Measurements from ENCODE around the gene TMEM61. TPM values are rescaled to one million over a fixed set of nuclear protein-coding genes. Genes with fewer than 3 reads are reported as not detected.
A peak's percentile ranks its signal among the peaks of the same experiment; 100 is the strongest.
"Not testable (repeated sequence)": the region's sequence is repeated elsewhere in the genome, so short reads cannot be mapped to it uniquely, and the experiment has no call there.

Gene TMEM61
- total RNA-seq (2014; rRNA removed) (0.95 and 3.8 TPM in 2 replicates), Bru-seq, nascent RNA (percentile 39 among the genes with signal in this experiment), BruChase-seq, experiment 1, labeled RNA remaining after a 6-hour chase (percentile 30 among the genes with signal in this experiment), BruChase-seq, experiment 2, labeled RNA remaining after a 2-hour chase (percentile 29 among the genes with signal in this experiment)
- long read RNA-seq, transcript TMEM61-201 (3 exons, 1,097 nt), result major isoform, 8 of 23 reads
- long read RNA-seq, partial matches to known transcripts, result 0 of 23 reads
- long read RNA-seq, other reads (novel, unspliced or antisense), result 15 of 23 reads

- no TSS peak for BruUV-seq (replicated peaks)
- ChIA-PET POLR2A (ENCODE audit: unreplicated experiment) (no interaction called here), CTCF (no interaction called here)
- intact Hi-C loops (cut with micrococcal nuclease), result no loop called here
- TF ChIP-seq CTCF (conservative IDR thresholded peaks at IDR 0.05; ENCODE audit: low read depth, low read length) (no peak), EZH2 (IDR thresholded peaks at IDR 0.05; ENCODE audit: low read length, unreplicated experiment) (no peak), EZH2phosphoT487 (IDR thresholded peaks at IDR 0.05; ENCODE audit: borderline replicate concordance, low read length) (no peak)
- Histone ChIP-seq H3K9ac (ENCODE audit: low read length) (peak within 1 kb of the TSS; percentile 29; the same call in 1 of the 2 replicates), H3K4me3 (ENCODE audit: low read length) (peak within 1 kb of the TSS; percentile 72), H3K9me3 (ENCODE audit: low read length) (no peaks in the 10 kb centered on the region), H2AFZ (ENCODE audit: low read length) (peak within 1 kb of the TSS; percentile 93), H3K4me1 (ENCODE audit: insufficient read depth, low read length) (peaks cover 13% of the 10 kb centered on the region), H4K20me1 (ENCODE audit: low read length) (no peaks in the 10 kb centered on the region), H3K27me3 (ENCODE audit: low read length) (no peaks in the 10 kb centered on the region), H3K27ac (ENCODE audit: low read length) (no peak within 1 kb of the TSS), H3K79me2 (ENCODE audit: low read length) (no peaks in the 10 kb centered on the region), H3K4me2 (ENCODE audit: low read length) (peak within 1 kb of the TSS; percentile 98), H3F3A (ENCODE audit: low read length, unreplicated experiment) (no peaks in the 10 kb centered on the region), H3K36me3 (ENCODE audit: low read depth, low read length) (no peaks in the 10 kb centered on the region), H3K9me2 (replicated peaks; ENCODE audit: low read length) (no peaks in the 10 kb centered on the region)
- DNase-seq (peak; percentile 50), ATAC-seq (peak; percentile 83)
These were observed at the start of gene TMEM61 for GRCh38 chr1:54980528-54981241. Gene TMEM61, plus strand, starts transcription at chr1:54980628. Its CDS starts 438 bp downstream, at chr1:54981066.

DNA sequence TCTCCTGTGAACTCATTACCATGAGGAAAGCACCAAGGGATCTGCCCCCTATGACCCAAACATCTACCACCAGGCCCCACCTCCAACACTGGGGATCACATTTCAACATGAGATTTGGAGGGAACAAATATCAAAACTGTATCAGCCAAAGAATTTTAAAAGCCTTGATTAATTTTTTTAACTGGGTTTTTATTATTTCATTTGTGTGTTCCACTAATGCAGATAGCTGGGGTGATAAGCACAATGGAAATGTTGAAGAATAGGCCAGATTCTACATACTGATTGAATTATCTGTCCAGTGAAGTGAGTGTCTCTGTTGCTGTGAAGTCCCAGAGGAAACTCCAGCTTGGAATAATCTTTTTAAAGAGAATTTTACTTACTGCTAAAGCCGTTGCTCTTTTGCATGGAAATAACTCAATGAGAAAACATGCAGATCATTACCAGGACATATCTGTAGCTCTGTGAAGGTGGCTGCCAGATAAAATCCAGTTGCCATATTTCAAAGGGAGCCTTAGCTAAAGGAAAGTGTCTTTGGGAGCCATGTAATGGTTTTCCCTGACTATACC lies 49.1 kb upstream of the TMEM61 start:
- Histone ChIP-seq H3K27ac (ENCODE audit: low read length) (no peak overlapping the region), H2AFZ (ENCODE audit: low read length) (no peak overlapping the region)

DNA sequence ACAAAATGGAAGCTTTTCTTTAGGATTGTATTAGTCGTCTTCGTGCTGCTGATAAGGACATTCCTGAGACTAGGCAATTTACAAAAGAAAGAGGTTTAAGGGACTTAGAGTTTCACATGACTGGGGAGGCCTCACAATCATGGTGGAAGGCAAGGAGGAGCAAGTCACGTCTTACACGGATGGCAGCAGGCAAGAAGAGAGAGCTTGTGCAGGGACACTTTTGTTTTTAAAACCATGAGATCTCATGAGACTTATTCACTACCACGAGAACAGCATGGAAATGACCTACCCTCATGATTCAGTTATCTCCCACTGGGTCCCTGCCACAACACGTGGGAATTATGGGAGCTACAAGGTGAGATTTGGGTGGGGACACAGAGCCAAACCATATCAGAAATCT lies 46.3 kb upstream of the TMEM61 start:
- CTCF ChIA-PET, result interaction anchor here (0.6 kb wide), 2 partner anchors 60 to 263 kb away, joined by 7 to 9 read pairs; no protein-coding TSS in a partner anchor

More for the DNA sequence above, 49.1 kb upstream of the TMEM61 start:
- no peaks in the 10 kb centered on the region for H3K27me3 ChIP-seq (ENCODE audit: low read length)
- H3K4me1 ChIP-seq (ENCODE audit: insufficient read depth, low read length), result peaks cover 14% of the 10 kb centered on the region
- H3K4me2 ChIP-seq (ENCODE audit: low read length), result no peak overlapping the region
- H3K79me2 ChIP-seq (ENCODE audit: low read length), result no peaks in the 10 kb centered on the region
- DNase-seq (no peak), ATAC-seq (no peak)
- no peaks in the 10 kb centered on the region for H3K9me3 ChIP-seq (ENCODE audit: low read length)
- ChIA-PET POLR2A (ENCODE audit: unreplicated experiment) (no interaction called here), CTCF (no interaction called here)
- H3K36me3 ChIP-seq (ENCODE audit: low read depth, low read length), result no peaks in the 10 kb centered on the region
- no peaks in the 10 kb centered on the region for H3F3A ChIP-seq (ENCODE audit: low read length, unreplicated experiment)
- no peak overlapping the region for H3K9ac ChIP-seq (ENCODE audit: low read length)
- H4K20me1 ChIP-seq (ENCODE audit: low read length), result no peaks in the 10 kb centered on the region
- no peaks in the 10 kb centered on the region for H3K9me2 ChIP-seq (replicated peaks; ENCODE audit: low read length)
- TF ChIP-seq EZH2phosphoT487 (IDR thresholded peaks at IDR 0.05; ENCODE audit: borderline replicate concordance, low read length), result no peak
- no peak for TF ChIP-seq CTCF (conservative IDR thresholded peaks at IDR 0.05; ENCODE audit: low read depth, low read length)
- TF ChIP-seq EZH2 (IDR thresholded peaks at IDR 0.05; ENCODE audit: low read length, unreplicated experiment), result no peak
- BruUV-seq (replicated peaks), result no TSS peak
- H3K4me3 ChIP-seq (ENCODE audit: low read length), result no peak overlapping the region
- intact Hi-C loops (cut with micrococcal nuclease), result no loop called here

More for the DNA sequence above, 46.3 kb upstream of the TMEM61 start:
- H3F3A ChIP-seq (ENCODE audit: low read length, unreplicated experiment); ATAC-seq; H3K9me3 ChIP-seq (ENCODE audit: low read length); H3K36me3 ChIP-seq (ENCODE audit: low read depth, low read length); H3K9ac ChIP-seq (ENCODE audit: low read length); H3K27me3 ChIP-seq (ENCODE audit: low read length); DNase-seq; H3K9me2 ChIP-seq (replicated peaks; ENCODE audit: low read length); H2AFZ ChIP-seq (ENCODE audit: low read length); BruUV-seq (replicated peaks); H3K4me2 ChIP-seq (ENCODE audit: low read length); POLR2A ChIA-PET (ENCODE audit: unreplicated experiment); H3K4me3 ChIP-seq (ENCODE audit: low read length); H4K20me1 ChIP-seq (ENCODE audit: low read length); intact Hi-C loops (cut with micrococcal nuclease); H3K79me2 ChIP-seq (ENCODE audit: low read length): not testable (repeated sequence)
- peaks cover 23% of the 10 kb centered on the region for H3K4me1 ChIP-seq (ENCODE audit: insufficient read depth, low read length)
- peak overlapping the region; percentile 55 for H3K27ac ChIP-seq (ENCODE audit: low read length)

Data from PC-3 (cell line).